HepG2 (cell line): Measurements from ENCODE around the gene E2F1. TPM values are rescaled to one million over a fixed set of nuclear protein-coding genes. Genes with fewer than 3 reads are reported as not detected.

ENCODE experiments used
- DDIT3 ChIP-seq: sonication (generic); formaldehyde crosslinking; IDR thresholded peaks from 2 replicates; pipeline ENCODE4 v1.4.0; 2020; ENCODE audit warnings: mild to moderate bottlenecking, missing genetic modification reagents
- DNMT1 ChIP-seq: sonication (generic); formaldehyde crosslinking; IDR thresholded peaks from 2 replicates; pipeline ENCODE4 v1.5.1; 2020; ENCODE audit warnings: mild to moderate bottlenecking, missing genetic modification reagents
- EZH2 ChIP-seq: conservative IDR thresholded peaks from 2 replicates; pipeline ENCODE4 v1.6.1; 2012; ENCODE audit warnings: mild to moderate bottlenecking, low read depth, low read length, moderate library complexity
- FOXO1 ChIP-seq: sonication (generic); formaldehyde crosslinking; IDR thresholded peaks from 2 replicates; pipeline ENCODE4 v1.4.0; 2020; ENCODE audit warnings: missing genetic modification reagents
- HNRNPH1 ChIP-seq: fragments of 200-400 bp; formaldehyde crosslinking; optimal IDR thresholded peaks from 2 replicates; pipeline ENCODE3; 2017; ENCODE audit warnings: mild to moderate bottlenecking, low read depth, low read length
- KMT2B ChIP-seq: IDR thresholded peaks from 2 replicates; pipeline ENCODE4 v1.6.1; 2016; ENCODE audit warnings: missing genetic modification reagents, missing compliant biosample characterization
- PHF5A ChIP-seq: IDR thresholded peaks from one replicate; pipeline ENCODE4 v1.6.1; 2018; ENCODE audit warnings: low read depth, missing genetic modification reagents; ENCODE audit not compliant: unreplicated experiment
- RBM39 ChIP-seq: fragments of 200-400 bp; formaldehyde crosslinking; IDR thresholded peaks from one replicate; pipeline ENCODE4 v1.6.1; 2018; ENCODE audit warnings: antibody characterized with exemption, mild to moderate bottlenecking, low read depth, low read length; ENCODE audit not compliant: poor library complexity, severe bottlenecking
- RFX5 ChIP-seq: IDR thresholded peaks from 2 replicates; pipeline ENCODE4 v1.6.1; 2011; ENCODE audit warnings: low read depth, low read length, improper control_type of control experiment
- SP5 ChIP-seq: IDR thresholded peaks from 2 replicates; pipeline ENCODE4 v1.6.1; 2016; ENCODE audit warnings: low read depth, borderline replicate concordance
- SPEN ChIP-seq: sonication (generic); formaldehyde crosslinking; IDR thresholded peaks from 2 replicates; pipeline ENCODE4 v1.5.1; 2020; ENCODE audit warnings: low read depth, mild to moderate bottlenecking, missing genetic modification reagents
- STAG1 ChIP-seq: sonication (generic); formaldehyde crosslinking; IDR thresholded peaks from 2 replicates; pipeline ENCODE4 v1.4.0; 2020; ENCODE audit warnings: missing genetic modification reagents
- ZBTB20 ChIP-seq: sonication (generic); formaldehyde crosslinking; IDR thresholded peaks from 2 replicates; pipeline ENCODE4 v1.8.1; 2023; ENCODE audit warnings: missing genetic modification reagents, low read depth, mild to moderate bottlenecking, borderline replicate concordance
- ZMYM3 ChIP-seq: sonication (generic); formaldehyde crosslinking; IDR thresholded peaks from 2 replicates; pipeline ENCODE4 v1.5.1; 2020; ENCODE audit warnings: mild to moderate bottlenecking, missing genetic modification reagents
- ZNF180 ChIP-seq: sonication (generic); formaldehyde crosslinking; IDR thresholded peaks from 2 replicates; pipeline ENCODE4 v1.4.0; 2020; ENCODE audit warnings: low read depth, missing genetic modification reagents, borderline replicate concordance
- ZNF235 ChIP-seq: sonication (generic); formaldehyde crosslinking; IDR thresholded peaks from 2 replicates; pipeline ENCODE4 v1.8.1; 2023; ENCODE audit warnings: mild to moderate bottlenecking, missing genetic modification reagents, borderline replicate concordance
- ZNF546 ChIP-seq: sonication (generic); formaldehyde crosslinking; conservative IDR thresholded peaks from 2 replicates; pipeline ENCODE4 v1.8.1; 2023; ENCODE audit warnings: mild to moderate bottlenecking, missing genetic modification reagents
- ZNF639 ChIP-seq: conservative IDR thresholded peaks from 2 replicates; pipeline ENCODE4 v1.6.1; 2018; ENCODE audit warnings: missing genetic modification reagents
- ZNF644 ChIP-seq: IDR thresholded peaks from 2 replicates; pipeline ENCODE4 v1.6.1; 2016; ENCODE audit warnings: low read depth
- polyA plus RNA-seq, 8 experiments: library from polyadenylated mRNA; depleted of rRNA in 3 of 8; stranded (reverse) in 7 of 8; unstranded in 1 of 8; fragments of >200 nt; fragmentation: Illumina TruSeq in 4 of 8; extraction: Trizol in 4 of 8; gene quantifications; 2 replicates each; pipeline versions ENCODE4 v1.2.1 to v1.2.3, GENCODE V29; 2011 to 2016; ENCODE audit warnings: low read depth in 4 of 8, missing spikeins in 1 of 8, mixed read lengths in 1 of 8; ENCODE audit not compliant: insufficient read depth in 1 of 8
- total RNA-seq, 5 experiments: library from RNA; depleted of rRNA; stranded (reverse); fragments of >200 nt; fragmentation: Illumina TruSeq; extraction: Trizol; gene quantifications; 2 replicates each; pipeline ENCODE4 v1.2.3, GENCODE V29; 2016; ENCODE audit warnings: low read depth in 1 of 5
- TF ChIP-seq, protein P1 (sequence below): sonication (generic); formaldehyde crosslinking; IDR thresholded peaks from one replicate; pipeline ENCODE4 v1.5.1; 2020; ENCODE audit warnings: mild to moderate bottlenecking, missing genetic modification reagents; ENCODE audit errors: not compliant biosample characterization

Gene E2F1
- total and polyA plus RNA-seq, 2 of the 13 experiments (the other 11 are each of a cell fraction or from before 2014, with no cell fraction given) = 25.5 to 39.4 TPM

DNA sequence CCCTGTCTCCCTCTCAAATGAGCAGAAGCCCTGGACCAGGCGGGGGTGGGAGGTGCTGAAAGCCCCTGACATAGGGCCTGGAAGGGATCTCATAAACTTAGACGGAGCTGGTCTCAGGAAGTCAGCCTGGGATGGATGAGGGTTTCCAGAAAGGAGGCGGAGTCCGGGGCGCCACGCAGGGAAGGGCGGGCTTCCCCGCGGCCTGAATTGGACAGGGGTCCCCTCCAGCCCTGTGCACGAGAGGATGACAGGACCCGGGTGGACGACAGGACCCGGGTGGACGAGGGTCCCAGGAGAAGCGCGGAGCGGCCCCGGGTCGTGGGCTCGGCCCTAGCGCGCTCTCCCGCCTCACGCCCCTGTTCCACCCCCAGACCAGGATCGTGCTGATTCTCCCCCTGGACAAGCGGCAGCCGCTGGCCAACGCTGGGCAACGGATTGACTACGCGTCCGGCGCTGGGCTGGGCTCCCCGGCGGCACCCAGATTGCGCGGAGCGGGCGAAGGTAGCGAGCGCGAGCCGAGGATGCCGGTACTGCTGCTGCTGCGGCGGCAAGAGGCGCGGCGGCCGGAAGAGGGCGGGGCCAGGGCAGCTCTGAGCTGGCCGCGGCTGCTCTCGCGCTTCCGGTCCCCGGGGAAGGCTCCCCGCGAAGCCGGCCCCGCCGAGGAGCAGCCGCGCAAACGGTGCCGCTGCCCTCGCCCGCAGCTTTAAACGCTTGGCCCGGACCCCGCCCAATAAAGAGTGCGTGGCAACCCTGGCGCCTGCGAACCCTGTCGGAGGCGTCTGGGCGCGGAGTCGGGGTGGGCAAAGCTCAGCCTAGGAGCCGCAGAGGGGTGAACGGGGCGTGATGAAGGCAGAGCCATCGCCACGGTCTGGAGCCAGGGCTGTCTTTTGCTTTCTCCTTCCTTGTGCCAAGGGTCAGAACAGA lies 22.8 kb downstream of the E2F1 start (continued):
- TF ChIP-seq, protein P1, sequence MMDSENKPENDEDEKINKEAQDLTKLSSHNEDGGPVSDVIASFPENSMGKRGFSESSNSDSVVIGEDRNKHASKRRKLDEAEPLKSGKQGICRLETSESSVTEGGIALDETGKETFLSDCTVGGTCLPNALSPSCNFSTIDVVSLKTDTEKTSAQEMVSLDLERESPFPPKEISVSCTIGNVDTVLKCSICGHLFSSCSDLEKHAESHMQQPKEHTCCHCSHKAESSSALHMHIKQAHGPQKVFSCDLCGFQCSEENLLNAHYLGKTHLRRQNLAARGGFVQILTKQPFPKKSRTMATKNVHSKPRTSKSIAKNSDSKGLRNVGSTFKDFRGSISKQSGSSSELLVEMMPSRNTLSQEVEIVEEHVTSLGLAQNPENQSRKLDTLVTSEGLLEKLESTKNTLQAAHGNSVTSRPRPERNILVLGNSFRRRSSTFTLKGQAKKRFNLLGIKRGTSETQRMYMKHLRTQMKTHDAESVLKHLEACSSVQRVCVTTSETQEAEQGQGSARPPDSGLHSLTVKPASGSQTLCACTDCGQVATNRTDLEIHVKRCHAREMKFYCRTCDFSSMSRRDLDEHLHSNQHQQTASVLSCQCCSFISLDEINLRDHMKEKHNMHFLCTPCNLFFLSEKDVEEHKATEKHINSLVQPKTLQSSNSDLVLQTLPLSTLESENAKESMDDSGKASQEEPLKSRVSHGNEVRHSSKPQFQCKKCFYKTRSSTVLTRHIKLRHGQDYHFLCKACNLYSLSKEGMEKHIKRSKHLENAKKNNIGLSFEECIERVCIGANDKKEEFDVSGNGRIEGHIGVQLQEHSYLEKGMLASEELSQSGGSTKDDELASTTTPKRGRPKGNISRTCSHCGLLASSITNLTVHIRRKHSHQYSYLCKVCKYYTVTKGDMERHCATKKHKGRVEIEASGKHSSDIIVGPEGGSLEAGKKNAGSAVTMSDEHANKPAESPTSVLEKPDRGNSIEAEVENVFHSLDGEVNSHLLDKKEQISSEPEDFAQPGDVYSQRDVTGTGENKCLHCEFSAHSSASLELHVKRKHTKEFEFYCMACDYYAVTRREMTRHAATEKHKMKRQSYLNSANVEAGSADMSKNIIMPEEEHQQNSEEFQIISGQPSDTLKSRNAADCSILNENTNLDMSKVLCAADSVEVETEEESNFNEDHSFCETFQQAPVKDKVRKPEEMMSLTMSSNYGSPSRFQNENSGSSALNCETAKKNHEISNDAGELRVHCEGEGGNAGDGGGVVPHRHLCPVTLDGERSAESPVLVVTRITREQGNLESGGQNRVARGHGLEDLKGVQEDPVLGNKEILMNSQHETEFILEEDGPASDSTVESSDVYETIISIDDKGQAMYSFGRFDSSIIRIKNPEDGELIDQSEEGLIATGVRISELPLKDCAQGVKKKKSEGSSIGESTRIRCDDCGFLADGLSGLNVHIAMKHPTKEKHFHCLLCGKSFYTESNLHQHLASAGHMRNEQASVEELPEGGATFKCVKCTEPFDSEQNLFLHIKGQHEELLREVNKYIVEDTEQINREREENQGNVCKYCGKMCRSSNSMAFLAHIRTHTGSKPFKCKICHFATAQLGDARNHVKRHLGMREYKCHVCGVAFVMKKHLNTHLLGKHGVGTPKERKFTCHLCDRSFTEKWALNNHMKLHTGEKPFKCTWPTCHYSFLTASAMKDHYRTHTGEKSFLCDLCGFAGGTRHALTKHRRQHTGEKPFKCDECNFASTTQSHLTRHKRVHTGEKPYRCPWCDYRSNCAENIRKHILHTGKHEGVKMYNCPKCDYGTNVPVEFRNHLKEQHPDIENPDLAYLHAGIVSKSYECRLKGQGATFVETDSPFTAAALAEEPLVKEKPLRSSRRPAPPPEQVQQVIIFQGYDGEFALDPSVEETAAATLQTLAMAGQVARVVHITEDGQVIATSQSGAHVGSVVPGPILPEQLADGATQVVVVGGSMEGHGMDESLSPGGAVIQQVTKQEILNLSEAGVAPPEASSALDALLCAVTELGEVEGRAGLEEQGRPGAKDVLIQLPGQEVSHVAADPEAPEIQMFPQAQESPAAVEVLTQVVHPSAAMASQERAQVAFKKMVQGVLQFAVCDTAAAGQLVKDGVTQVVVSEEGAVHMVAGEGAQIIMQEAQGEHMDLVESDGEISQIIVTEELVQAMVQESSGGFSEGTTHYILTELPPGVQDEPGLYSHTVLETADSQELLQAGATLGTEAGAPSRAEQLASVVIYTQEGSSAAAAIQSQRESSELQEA (CRISPR knock-in tag) = peak; percentile 94
- TF ChIP-seq ZNF180 (CRISPR knock-in tag) = no peak
- peak; percentile 96 for TF ChIP-seq SPEN (CRISPR knock-in tag)
- TF ChIP-seq ZBTB20 (CRISPR knock-in tag) = peak; percentile 80
- TF ChIP-seq ZMYM3 (CRISPR knock-in tag) = peak; percentile 46; the same call in 1 of the 2 replicates
- TF ChIP-seq ZNF546 (CRISPR knock-in tag) = peak; percentile 83; the same call in 1 of the 2 replicates
- no peak for TF ChIP-seq PHF5A
- TF ChIP-seq RBM39 = peak; percentile 77
- peak; percentile 95; the same call in 1 of the 2 replicates for TF ChIP-seq DNMT1 (CRISPR knock-in tag)
- TF ChIP-seq KMT2B (CRISPR knock-in tag) = peak; percentile 78
- no peak for TF ChIP-seq RFX5
- TF ChIP-seq ZNF235 (CRISPR knock-in tag) = peak; percentile 98
- TF ChIP-seq STAG1 (CRISPR knock-in tag) = 0 out of 2 replicates have a peak, but pooled peaks have one; percentile 18
- no peak for TF ChIP-seq EZH2
- TF ChIP-seq ZNF644 (CRISPR knock-in tag) = no peak
- TF ChIP-seq ZNF639 (CRISPR knock-in tag) = peak; percentile 78; the same call in 1 of the 2 replicates
- TF ChIP-seq DDIT3 (CRISPR knock-in tag) = peak; percentile 21; the same call in 1 of the 2 replicates
- peak; percentile 93 for TF ChIP-seq SP5 (CRISPR knock-in tag)
- peak; percentile 57 for TF ChIP-seq HNRNPH1
- no peak; the same call in 1 of the 2 replicates for TF ChIP-seq FOXO1 (CRISPR knock-in tag)
